GM21619 (cell line): ENCODE measurements around the gene KCNG1.
"Not testable (repeated sequence)": the region's sequence is repeated elsewhere in the genome, so short reads cannot be mapped to it uniquely, and the experiment has no call there.

Experiments
- ATAC-seq: cut with Tn5 transposase; IDR thresholded peaks from one replicate; pipeline ENCODE4 v1.9.1; 2021; ENCODE audit not compliant: unreplicated experiment

The KCNG1 gene, protein sequence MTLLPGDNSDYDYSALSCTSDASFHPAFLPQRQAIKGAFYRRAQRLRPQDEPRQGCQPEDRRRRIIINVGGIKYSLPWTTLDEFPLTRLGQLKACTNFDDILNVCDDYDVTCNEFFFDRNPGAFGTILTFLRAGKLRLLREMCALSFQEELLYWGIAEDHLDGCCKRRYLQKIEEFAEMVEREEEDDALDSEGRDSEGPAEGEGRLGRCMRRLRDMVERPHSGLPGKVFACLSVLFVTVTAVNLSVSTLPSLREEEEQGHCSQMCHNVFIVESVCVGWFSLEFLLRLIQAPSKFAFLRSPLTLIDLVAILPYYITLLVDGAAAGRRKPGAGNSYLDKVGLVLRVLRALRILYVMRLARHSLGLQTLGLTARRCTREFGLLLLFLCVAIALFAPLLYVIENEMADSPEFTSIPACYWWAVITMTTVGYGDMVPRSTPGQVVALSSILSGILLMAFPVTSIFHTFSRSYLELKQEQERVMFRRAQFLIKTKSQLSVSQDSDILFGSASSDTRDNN

DNA sequence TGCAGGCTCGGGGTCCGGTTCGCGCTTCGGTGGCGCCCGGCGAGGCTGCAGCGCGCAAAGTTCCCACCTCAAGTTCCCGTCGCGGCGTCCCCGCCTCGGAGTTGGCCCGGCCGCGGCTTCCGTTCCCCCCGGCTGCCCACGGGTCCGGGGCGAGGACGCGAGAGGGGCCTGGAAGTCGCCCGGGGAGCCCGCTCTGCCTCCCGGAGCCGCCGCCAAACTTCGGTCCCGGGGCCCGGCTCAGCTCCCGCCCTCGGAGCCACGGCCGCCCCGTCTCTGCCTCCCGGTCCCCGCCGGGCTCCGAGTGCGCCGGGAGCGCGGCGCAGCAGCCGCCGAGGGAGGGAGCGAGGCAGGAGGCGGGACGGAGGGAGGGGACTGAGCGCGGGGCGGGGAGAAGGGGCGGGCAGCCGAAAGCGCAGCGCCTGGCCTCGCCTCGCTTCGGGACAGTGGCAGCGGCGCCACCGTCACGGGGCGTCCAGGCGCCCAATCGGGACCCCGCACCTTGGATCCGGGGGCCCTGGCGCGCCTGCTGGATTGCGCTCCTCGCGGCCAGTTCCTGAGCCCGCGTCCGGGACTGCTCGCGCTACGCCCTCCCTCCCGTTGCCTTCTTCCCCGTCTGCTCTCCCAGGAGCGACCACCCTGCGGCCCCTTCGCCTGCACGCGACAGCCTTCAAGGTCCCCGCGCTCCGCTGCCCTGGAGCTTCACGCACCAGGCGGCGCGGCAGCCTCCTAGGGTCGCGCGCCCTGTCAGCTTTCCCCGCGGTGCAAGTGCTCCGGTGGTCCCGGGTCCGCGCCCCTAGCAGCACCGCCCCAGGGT lies at the start of gene KCNG1:
Gene KCNG1 (minus strand): TSS at position 305 of the 814 bp plus-strand sequence. CDS start 12,769 bp downstream, outside the sequence.
- ATAC-seq, result no peak

DNA sequence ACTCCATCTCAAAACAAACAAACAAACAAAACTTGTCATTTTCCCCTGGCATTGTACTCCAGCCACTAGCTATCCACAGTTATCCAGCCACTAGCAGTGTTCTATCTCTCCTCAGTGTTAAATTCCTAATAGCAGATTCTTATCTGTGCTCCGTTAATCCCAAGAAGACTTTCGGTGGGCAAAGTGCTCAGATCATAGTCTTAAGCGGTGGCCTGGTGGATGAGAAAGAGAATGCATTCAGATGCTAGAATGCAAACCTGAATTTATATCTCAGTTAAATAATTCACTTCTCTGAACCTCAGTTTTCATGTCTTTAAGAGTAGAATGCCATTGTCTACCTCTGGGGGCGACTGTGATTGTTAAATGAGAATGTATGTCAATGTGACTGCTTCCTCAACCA lies 47.7 kb upstream of the KCNG1 start:
- no peak for ATAC-seq

DNA sequence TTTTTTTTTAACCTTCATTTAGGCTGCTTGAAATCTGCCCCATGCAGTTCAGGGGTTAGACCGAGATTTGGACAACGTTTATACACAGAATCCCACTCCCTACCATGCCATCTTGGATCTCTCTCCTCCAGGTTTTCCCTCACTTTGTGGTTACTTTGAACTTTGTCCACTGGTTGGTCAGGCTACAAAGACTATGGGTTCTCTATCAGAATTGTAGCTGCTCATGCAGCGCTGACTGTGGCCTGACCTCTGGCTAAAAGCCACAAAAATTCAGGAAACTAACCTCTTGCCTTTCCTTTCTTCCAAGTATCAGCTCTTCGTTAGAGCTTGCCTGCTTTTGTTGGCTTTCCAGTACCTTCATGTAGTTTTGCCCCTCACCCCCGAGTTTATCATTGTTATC lies 44.9 kb upstream of the KCNG1 start:
- no peak for ATAC-seq

DNA sequence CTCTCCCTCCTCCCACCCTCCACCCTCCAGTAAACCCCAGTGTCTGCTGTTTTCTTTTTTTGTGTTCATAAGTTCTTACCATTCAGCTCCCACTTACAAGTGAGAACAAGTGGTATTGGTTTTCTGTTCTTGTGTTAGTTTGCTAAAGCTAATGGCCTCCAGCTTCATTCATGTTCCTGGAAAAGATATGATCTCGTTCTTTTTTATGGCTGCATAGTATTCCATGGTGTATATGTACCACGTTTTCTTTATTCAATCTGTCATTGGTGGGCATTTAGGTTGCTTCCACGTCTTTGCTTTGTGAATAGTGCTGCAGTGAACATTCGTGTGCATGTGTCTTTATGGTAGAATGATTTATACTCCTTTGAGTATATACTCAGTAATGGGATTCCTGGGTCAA lies 42.7 kb upstream of the KCNG1 start:
- no peak for ATAC-seq

DNA sequence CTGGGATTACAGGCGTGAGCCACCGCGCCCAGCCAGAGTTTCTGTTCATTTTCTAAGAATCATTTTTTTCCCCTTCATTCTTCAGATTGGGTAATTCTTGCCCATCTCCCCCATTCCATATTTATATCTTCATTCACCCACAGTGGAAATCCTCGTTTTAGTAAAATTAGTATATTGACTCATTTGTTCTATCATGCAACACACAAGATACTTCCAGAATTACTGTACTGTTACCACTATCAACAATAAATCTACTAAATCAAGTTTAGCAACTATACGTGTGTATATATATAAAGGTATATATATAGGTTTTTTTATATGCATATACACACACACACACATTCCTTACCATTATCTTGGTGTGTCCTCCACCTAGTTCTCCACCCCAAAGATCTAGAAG lies 41.2 kb upstream of the KCNG1 start:
- no peak for ATAC-seq

DNA sequence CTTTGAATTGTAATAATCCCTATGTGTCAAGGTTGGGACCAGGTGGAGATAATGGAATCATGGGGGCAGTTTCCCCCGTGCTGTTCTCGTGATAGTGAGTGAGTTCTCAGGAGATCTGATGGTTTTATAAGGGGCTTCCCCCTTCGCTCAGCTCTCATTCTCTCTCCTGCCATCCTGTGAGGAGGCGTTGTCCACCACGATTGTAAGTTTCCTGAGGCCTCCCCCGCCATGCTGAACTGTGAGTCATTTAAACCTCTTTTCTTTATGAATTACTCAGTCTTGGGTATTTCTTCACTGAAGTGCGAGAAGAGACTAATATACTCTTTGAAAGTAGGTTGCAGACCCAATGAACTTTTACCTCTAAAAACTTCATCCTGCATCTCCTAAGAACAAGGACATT lies 39.2 kb upstream of the KCNG1 start:
- ATAC-seq, result no peak

DNA sequence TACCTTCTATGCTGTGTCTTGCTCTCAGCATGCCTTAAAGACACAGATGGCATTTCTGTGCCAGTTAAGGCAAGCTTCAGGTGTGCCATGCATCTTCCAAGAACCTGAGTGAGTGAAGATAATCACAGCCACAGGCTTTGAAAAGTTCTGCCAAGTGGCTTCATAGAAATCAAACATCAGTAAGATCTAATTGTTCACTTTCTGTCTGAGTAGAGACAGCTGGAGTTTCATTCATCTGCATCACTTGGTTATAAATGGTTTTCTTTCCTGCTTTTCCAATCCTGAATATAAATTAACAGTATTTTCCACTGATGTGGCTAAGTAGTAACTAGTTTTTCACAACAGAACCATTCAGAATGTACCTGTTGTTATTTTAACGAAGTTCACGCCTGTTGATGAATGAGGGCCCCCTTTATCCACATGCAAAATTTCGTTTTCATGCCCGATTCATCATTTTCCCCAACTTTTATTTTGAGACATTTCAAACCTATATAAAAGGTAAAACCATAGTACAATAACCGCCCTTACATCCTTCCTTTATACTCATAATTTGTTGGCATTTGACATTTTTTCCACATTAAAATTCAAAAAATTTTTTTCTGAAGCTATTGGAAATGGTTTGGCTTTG lies 38.6 kb upstream of the KCNG1 start:
- no peak for ATAC-seq

DNA sequence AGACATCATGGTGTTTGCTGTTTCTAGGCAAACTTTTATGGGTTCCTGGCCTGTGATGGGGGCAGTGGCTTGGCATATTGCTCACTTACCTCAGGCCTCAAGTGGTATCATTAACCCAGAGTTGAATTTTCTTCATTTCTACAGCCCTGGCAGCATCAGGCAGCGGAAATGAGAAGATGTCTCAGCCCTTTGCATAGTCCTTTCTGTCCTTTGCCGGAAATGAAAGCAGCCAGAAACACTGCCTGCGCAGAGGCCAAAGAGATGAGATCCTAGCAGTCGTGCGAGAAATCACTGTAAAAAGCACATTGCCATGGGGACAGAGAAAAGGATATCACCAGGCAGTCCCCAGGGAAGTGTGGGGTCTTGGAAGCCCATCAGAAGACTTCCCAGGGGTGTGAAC lies 37.4 kb upstream of the KCNG1 start:
- ATAC-seq, result no peak

DNA sequence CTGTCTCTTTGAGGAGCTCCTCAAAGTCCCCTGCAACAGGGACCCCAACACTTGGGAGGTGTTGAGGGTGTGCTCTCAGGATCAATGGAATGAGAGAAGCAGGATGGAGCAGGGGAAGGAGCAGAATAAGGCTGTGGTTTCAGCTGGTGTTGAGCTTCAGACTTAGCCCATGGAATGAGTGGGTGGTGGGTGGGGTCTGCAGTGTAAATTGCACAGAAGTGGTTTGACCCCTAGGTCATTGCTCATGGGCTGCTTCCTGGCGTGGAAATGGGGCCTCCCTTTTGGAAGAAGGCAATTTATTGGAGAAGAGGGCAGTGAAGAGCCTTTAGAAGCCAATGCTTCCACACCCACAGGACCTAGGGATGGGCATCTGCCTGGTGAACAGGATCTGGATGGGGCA lies 37.0 kb upstream of the KCNG1 start:
- no peak for ATAC-seq

DNA sequence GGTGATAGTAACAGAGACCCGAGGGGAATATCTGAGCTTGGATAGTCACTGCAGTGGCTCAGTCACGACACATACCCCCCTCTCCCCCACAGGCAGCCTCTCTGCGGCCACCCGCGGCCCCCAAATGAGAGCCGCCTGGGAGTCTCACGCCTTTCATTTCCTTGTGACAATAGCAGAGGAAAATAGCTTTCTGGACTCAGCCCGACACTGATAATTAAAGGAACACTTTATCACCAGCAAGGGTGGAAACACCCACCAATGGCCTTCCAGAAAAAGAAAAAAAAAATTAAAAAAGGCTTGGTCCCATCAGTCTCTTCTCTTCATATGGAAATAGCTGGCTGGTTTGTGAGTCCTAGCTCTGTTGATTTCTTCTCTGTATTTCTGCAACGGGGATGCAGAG lies 35.1 kb upstream of the KCNG1 start:
- no peak for ATAC-seq

DNA sequence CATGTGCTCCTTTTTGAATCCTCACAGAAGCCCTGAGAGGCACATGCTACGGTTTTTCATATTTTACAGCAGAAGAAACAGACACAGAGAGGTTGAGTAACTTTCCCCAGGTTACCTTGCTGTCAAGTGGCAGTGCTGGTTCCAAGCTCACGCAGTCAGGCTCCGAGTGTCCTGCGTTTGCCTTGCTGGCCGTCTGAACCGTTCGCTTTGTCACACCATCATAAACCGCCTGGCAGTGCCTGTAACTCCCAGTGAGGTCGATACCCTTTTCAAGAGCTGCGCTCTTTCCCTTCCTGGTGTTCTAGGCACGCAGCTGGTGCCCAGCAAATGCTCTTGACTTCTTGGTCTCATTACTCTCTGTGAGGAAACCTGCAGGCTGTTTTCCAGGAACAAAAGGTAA lies 31.3 kb upstream of the KCNG1 start:
- ATAC-seq, result no peak

DNA sequence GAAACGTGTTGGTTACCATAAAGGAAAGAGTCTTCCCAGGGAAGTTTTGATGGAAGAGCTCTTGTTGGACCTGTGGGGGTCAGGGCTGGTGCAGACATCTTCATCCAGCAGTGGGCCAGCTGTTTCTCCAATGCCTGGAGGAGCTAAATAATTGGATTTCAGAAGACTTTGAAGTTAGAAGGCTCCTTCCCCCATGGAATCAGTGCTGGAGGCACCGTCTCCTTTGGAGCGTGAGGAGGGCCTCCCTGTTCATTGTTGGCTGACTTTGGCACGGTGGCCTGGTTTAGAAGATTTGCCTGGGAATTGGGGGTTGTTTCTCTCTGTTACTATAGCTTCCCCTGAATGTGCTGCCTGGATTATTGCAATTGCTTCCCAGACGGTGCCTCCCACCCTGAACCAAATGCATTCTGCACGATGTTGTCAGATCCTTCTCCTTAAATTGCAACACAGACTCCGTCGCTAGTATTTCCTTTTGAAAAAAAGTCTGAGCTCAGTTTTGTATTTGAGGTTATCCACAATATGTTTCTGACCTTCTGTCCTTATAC lies 27.7 kb upstream of the KCNG1 start:
- ATAC-seq, result no peak

DNA sequence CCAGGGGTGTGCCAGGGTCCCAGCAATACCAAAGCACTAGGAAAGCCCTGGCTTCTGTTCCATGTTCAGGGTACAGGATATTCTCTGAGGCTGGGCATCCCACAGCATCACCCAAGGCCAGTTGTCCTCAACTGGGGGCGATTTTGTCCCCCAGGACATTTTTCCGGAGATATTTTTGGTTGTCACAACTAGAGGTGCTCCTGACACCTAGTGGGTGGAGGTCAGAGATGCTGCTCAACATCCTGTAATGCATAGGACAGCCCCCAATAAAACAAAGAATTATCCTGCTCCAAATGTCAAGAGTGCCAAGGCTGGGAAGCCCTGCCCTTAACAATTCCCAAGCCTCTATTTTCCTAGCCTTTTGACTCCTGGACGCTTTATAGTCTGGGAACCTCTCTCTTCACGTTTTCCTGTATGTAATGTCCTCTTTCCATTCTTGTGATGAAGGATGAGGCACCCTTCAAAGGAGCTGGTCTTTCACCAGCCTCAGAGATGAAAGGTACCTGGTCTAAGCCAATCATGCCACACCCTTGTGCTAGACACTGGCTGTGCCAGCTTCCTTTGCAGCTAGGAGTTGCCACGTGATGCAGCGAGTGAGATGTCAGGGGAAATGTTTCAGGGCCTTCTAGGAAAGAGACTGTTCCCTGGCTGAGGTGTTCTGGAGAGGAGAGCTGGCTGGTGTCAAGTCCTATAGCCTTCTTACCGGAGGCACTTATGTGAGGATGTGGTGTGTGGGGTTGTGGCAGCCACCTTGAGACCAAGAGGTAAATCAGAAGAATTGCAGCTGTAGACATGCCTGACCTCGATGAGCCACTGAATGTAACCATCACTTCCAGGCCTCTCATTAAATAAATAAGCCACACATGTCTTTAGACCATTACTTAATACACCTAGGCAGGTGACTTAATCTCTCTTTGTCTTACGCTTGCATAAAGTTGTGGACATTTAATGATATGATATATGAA lies 23.4 kb upstream of the KCNG1 start:
- no peak for ATAC-seq

DNA sequence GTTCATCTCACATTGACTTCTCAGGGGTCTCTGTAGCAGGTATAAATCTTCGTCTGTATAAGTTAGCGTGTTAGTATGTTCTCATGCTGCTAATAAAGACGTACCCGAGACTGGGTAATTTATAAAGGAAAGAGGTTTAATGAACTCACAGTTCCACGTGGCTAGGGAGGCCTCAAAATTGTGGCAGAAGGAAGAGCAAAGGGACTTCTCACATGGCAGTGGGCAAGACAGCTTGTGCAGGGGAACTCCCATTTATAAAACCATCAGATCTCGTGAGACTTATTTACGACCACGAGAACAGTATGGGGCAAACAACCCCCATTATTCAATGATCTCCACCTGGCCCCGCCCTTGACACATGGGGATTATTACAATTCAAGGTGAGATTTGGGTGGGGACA lies 22.6 kb upstream of the KCNG1 start:
- not testable (repeated sequence) for ATAC-seq

DNA sequence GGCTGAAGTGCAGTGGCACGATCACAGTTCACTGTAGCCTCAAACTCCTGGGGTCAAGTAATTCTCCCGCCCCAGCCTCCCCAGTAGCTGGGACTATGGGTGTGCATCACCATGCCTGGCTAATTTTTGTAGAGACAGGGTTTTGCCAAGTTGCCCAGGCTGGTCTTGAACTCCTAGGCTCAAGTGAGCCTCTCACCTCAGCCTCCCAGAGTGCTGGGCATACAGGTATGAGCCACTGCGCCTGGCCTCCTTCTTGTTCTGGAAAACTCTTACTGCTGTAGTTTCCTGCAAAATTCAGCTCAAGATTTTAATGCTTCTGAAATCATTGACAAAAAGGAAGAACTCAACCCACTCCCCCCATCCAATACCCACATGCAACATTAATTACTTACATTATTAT lies 21.9 kb upstream of the KCNG1 start:
- no peak for ATAC-seq

DNA sequence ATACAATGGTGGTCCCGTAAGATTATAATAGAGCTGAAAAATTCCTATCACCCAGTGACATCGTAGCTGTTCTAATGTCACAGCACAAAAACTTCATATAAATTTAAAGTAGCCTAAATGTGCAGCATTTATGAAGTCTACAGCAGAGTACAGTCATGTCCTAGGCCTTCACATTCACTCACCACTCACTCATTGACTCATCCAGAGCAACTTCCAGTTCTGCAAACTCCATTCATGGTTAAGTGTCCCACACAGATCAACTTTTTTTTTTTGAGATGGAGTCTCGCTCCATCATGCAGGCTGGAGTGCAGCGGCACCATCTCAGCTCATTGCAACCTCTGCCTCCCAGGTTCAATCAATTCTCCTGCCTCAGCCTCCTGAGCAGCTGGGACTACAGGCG lies 20.9 kb upstream of the KCNG1 start:
- no peak for ATAC-seq

DNA sequence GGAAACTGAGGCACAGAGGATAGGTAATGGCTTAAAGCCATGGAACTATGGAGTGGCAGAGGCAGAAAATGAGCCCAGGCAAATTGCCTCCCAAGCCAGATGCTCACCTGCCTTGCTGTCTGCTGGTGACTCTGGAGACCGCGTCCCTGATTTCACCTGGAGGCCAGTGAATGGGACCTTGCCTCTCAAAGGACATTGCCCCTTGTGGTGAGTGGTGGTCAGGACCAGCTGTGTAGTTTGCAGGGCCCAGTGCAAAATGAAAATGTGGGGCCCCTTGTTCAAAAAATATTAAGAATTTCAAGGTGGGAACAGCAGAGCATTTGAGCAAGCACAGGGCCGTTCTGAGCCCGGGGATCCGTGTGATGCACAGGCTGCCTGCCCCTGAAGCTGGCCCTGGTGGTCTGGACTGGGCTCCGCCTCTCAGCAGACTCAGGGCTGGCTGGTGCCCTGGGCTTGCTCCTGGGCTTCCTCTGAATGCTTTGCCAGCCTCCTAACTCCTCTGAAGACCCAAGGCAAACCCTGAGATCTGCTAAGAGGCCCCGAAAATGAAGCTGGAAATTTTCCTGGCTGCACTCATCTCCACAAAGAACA lies 19.8 kb upstream of the KCNG1 start:
- no peak for ATAC-seq

DNA sequence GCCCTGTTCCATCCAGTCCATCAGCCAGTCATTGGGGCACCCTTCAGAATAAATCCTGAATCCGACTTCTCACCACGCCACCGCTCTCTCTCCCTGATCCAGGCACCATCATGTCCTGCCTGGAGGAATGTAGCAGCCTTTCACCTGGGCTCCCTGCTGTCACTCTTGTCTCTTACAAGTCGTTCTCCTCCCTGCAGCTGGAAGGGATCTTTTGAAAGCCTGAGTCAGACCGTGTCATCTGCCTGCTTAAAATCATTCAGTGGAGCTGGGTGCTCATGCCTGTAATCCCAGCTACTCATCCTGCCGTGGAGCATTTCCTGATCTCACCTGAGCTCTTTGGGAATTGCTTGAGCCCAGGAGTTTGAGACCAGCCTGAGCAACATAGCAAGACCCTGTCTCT lies 19.2 kb upstream of the KCNG1 start:
- ATAC-seq, result no peak

DNA sequence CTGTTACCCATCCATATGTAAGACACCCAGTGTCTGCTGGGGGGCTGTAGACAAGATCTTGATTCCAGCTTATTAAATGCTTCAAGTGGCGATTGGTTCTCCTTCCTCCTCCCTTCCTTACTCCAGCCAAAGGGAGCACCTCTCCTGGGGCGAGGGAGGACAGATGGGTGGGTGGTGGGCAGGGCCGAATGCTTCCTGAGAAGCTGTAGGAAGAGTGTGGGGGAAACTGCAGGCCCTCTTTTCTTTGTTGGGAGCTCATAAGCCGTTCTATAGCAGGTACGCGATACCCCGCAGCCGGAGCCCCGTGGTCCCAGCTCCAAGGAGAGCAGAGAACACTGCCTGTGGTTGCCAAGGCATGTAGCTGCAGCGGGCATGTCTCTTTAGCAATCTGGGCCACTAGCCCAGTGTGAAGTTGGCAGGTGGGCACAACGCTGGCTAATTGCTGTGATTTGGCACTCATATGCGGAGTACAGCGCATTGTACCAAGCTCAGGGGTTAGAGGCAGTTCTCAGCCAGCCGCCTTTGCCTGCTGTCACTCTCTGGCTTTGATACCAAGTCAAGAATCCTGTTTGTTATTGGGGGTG lies 14.7 kb upstream of the KCNG1 start:
- ATAC-seq, result no peak
